Measurements from ENCODE around the gene RPSA. TPM values are rescaled to one million over a fixed set of nuclear protein-coding genes. Genes with fewer than 3 reads are reported as not detected.
A peak's percentile ranks its signal among the peaks of the same experiment; 100 is the strongest.

Gene RPSA
- total and polyA plus RNA-seq, 9 of the 15 experiments (the other 6 are each of a cell fraction or from before 2014, with no cell fraction given), result 2,290 to 4,272 (median 2,730) TPM

- TF ChIP-seq KDM5B (IDR thresholded peaks at IDR 0.05; ENCODE audit: insufficient replicate concordance, low read depth, low read length) (peak; percentile 98), SAFB (IDR thresholded peaks at IDR 0.05; ENCODE audit: borderline replicate concordance, low read depth, low read length) (0 out of 2 replicates have a peak, but pooled peaks have one; percentile 12), AFF1 (IDR thresholded peaks at IDR 0.05; ENCODE audit: low read depth in 1 of 2, partially characterized antibody in 2 of 2) (peak; percentile 35 to 82), ZNF280B (CRISPR knock-in tag; IDR thresholded peaks at IDR 0.05) (no peak), TAL1 (IDR thresholded peaks at IDR 0.05) (no peak), FOXP4 (CRISPR knock-in tag; IDR thresholded peaks at IDR 0.05; ENCODE audit: borderline replicate concordance) (peak; percentile 91; the same call in 1 of the 2 replicates), ZNF707 (CRISPR knock-in tag; conservative IDR thresholded peaks at IDR 0.05) (0 out of 2 replicates have a peak, but pooled peaks have one; percentile 17), MAZ (CRISPR knock-in tag; conservative IDR thresholded peaks at IDR 0.05 in 1 of 2, IDR thresholded peaks at IDR 0.05 in 1 of 2) (peak; percentile 83 to 95), ZNF224 (CRISPR knock-in tag; IDR thresholded peaks at IDR 0.05) (peak; percentile 83; the same call in 1 of the 2 replicates), ZNF639 (CRISPR knock-in tag; conservative IDR thresholded peaks at IDR 0.05 in 1 of 2, IDR thresholded peaks at IDR 0.05 in 1 of 2) (peak in 1 of 2 experiments; percentile 27; a peak in 2 of 4 replicates), ZNF586 (CRISPR knock-in tag; conservative IDR thresholded peaks at IDR 0.05) (0 out of 2 replicates have a peak, but pooled peaks have one; percentile 33), RAD51 (IDR thresholded peaks at IDR 0.05; ENCODE audit: borderline replicate concordance, low read depth) (peak; percentile 76), ZBTB12 (CRISPR knock-in tag; IDR thresholded peaks at IDR 0.05) (peak; percentile 91), ZNF282 (CRISPR knock-in tag; IDR thresholded peaks at IDR 0.05) (no peak)
These were observed at the start of gene RPSA (continued) for GRCh38 chr3:39406368-39407258.
